HEK293 (cell line): ENCODE results near the gene GPR137C.

Experiments
- CTCF ChIA-PET: fragments of 350-600 bp; formaldehyde crosslinking; extraction: SDS; loops from one replicate; lab custom pipeline; 2021; ENCODE audit warnings: antibody characterized with exemption; lab: Yijun Ruan, JAX
- POLR2A ChIA-PET: fragments of 300-600 bp; formaldehyde crosslinking; extraction: SDS; loops from one replicate; lab custom pipeline; 2020; ENCODE audit warnings: antibody characterized with exemption, inconsistent platforms; lab: Yijun Ruan, JAX
- H3K27ac ChIP-seq: fragments of 200-500 bp; sonication (Bioruptor generic); 2 replicates; pipeline ENCODE4 v1.5.1; 2014; ENCODE audit warnings: low read depth, low read length, control low read depth, inconsistent platforms; ENCODE audit errors: extremely low read depth
- H3K36me3 ChIP-seq, 2 experiments: fragments of 200-500 bp in 1 of 2; sonication (Bioruptor generic) in 1 of 2; 1 replicate in 1 of 2; 2 replicates in 1 of 2; pipeline ENCODE4 v1.5.1; 2014 to 2017; ENCODE audit warnings: inconsistent platforms in 2 of 2, low read length in 2 of 2; ENCODE audit not compliant: control insufficient read depth in 2 of 2, insufficient read depth in 1 of 2
- H3K4me1 ChIP-seq: fragments of 200-500 bp; sonication (Bioruptor generic); 2 replicates; pipeline ENCODE4 v1.5.1; 2014; ENCODE audit warnings: mild to moderate bottlenecking, low read length, inconsistent platforms; ENCODE audit not compliant: control insufficient read depth, insufficient read depth
- H3K4me3 ChIP-seq: 2 replicates; pipeline ENCODE4 v1.5.1; 2011; ENCODE audit warnings: low read depth, mild to moderate bottlenecking, control low read depth, low read length, moderate library complexity
- H3K9me3 ChIP-seq: fragments of 200-500 bp; sonication (Bioruptor generic); 2 replicates; pipeline ENCODE4 v1.5.1; 2014; ENCODE audit warnings: low read depth, low read length, inconsistent platforms; ENCODE audit not compliant: control insufficient read depth, insufficient read depth
- CTCF ChIP-seq: fragments of 450-650 bp; formaldehyde crosslinking; IDR thresholded peaks from 2 replicates; pipeline ENCODE4 v1.5.1; 2016; ENCODE audit warnings: missing biosample characterization, missing genetic modification characterization
- ELK4 ChIP-seq: IDR thresholded peaks from 2 replicates; pipeline ENCODE4 v1.6.1; 2011; ENCODE audit warnings: mild to moderate bottlenecking, low read depth, low read length, borderline replicate concordance
- HIC1 ChIP-seq: fragments of 450-650 bp; formaldehyde crosslinking; IDR thresholded peaks from 2 replicates; pipeline ENCODE4 v1.5.1; 2016; ENCODE audit warnings: missing biosample characterization, missing genetic modification characterization
- KLF7 ChIP-seq: fragments of 450-650 bp; formaldehyde crosslinking; IDR thresholded peaks from 2 replicates; pipeline ENCODE4 v1.5.1; 2016; ENCODE audit warnings: missing biosample characterization, missing genetic modification characterization, borderline replicate concordance
- PRDM4 ChIP-seq: fragments of 450-650 bp; formaldehyde crosslinking; IDR thresholded peaks from 2 replicates; pipeline ENCODE4 v1.5.1; 2017; ENCODE audit warnings: missing biosample characterization, missing genetic modification characterization
- TCF7L2 ChIP-seq: IDR thresholded peaks from 2 replicates; pipeline ENCODE4 v1.6.1; 2011; ENCODE audit warnings: low read depth, mild to moderate bottlenecking, inconsistent platforms, low read length, moderate library complexity, borderline replicate concordance
- TSHZ1 ChIP-seq: fragments of 450-650 bp; formaldehyde crosslinking; IDR thresholded peaks from 2 replicates; pipeline ENCODE4 v1.5.1; 2016; ENCODE audit warnings: missing biosample characterization, missing genetic modification characterization, borderline replicate concordance
- ZBTB8A ChIP-seq: fragments of 450-650 bp; formaldehyde crosslinking; IDR thresholded peaks from 2 replicates; pipeline ENCODE4 v1.5.1; 2016; ENCODE audit warnings: missing biosample characterization, missing genetic modification characterization
- ZIC2 ChIP-seq: fragments of 450-650 bp; formaldehyde crosslinking; IDR thresholded peaks from 2 replicates; pipeline ENCODE4 v1.5.1; 2016; ENCODE audit warnings: missing biosample characterization, missing genetic modification characterization
- ZNF148 ChIP-seq: fragments of 450-650 bp; formaldehyde crosslinking; IDR thresholded peaks from 2 replicates; pipeline ENCODE4 v1.5.0; 2017; ENCODE audit warnings: missing biosample characterization, missing genetic modification characterization, borderline replicate concordance
- ZNF274 ChIP-seq, 2 experiments: fragments of 200-500 bp in 1 of 2; fragments of 450-650 bp in 1 of 2; sonication (Bioruptor generic) in 1 of 2; formaldehyde crosslinking in 1 of 2; IDR thresholded peaks; 2 replicates each; pipeline versions ENCODE4 v1.5.1 to v1.6.1; 2014 to 2016; ENCODE audit warnings: borderline replicate concordance in 1 of 2, inconsistent platforms in 1 of 2, low read length in 1 of 2, missing biosample characterization in 1 of 2, missing genetic modification characterization in 1 of 2
- ZXDB ChIP-seq: fragments of 450-650 bp; formaldehyde crosslinking; IDR thresholded peaks from 2 replicates; pipeline ENCODE4 v1.5.1; 2016; ENCODE audit warnings: missing biosample characterization, missing genetic modification characterization

The GPR137C gene

GRCh38 chr14:52649511-52649910, 96.9 kb downstream of the GPR137C start:
- Histone ChIP-seq H3K9me3 (no peaks in the 10 kb centered on the region), H3K27ac (no peak overlapping the region), H3K4me3 (no peak overlapping the region), H3K4me1 (no peaks in the 10 kb centered on the region), H3K36me3 (peaks cover 40 to 54% of the 10 kb centered on the region in 2 experiments)
- POLR2A ChIA-PET = no interaction called here
- TF ChIP-seq HIC1 (tag by site-specific recombination) (no peak), ZBTB8A (tag by site-specific recombination) (no peak), ZIC2 (tag by site-specific recombination) (no peak), KLF7 (tag by site-specific recombination) (no peak), TSHZ1 (tag by site-specific recombination) (no peak), ZNF148 (tag by site-specific recombination) (no peak), ZXDB (tag by site-specific recombination) (no peak)
- CTCF ChIA-PET = interaction anchor here (0.7 kb wide), 1 partner anchor 72 kb away, joined by 4 read pairs; no protein-coding TSS in a partner anchor

- CTCF ChIA-PET = interaction anchor here (0.6 to 1.0 kb wide), 3 partner anchors 8 to 857 kb away, joined by 3 read pairs; no protein-coding TSS in a partner anchor
Measured at GRCh38 chr14:52650774-52651173, 98.1 kb downstream of the GPR137C start.

GRCh38 chr14:52656905-52657304, 104.3 kb downstream of the GPR137C start:
- no peak overlapping the region for H3K27ac ChIP-seq
- no peak overlapping the region for H3K4me3 ChIP-seq
- H3K4me1 ChIP-seq = no peaks in the 10 kb centered on the region
- H3K9me3 ChIP-seq = no peaks in the 10 kb centered on the region
- ChIA-PET CTCF (interaction anchor here (0.6 kb wide), 1 partner anchor 1986 kb away, joined by 4 read pairs; no protein-coding TSS in a partner anchor), POLR2A (no interaction called here)
- no peak for TF ChIP-seq ELK4
- TF ChIP-seq PRDM4 (tag by site-specific recombination) = no peak
- no peak for TF ChIP-seq CTCF
- TF ChIP-seq ZNF274 (IDR thresholded peaks at IDR 0.05; ENCODE audit: low read length) = no peak
- no peak for TF ChIP-seq ZNF274 (tag by site-specific recombination; IDR thresholded peaks at IDR 0.05; ENCODE audit: borderline replicate concordance)
- peaks cover 21 to 54% of the 10 kb centered on the region in 2 experiments for H3K36me3 ChIP-seq

More at GRCh38 chr14:52650774-52651173, 98.1 kb downstream of the GPR137C start:
- Histone ChIP-seq H3K27ac (no peak overlapping the region), H3K9me3 (no peaks in the 10 kb centered on the region), H3K4me1 (no peaks in the 10 kb centered on the region), H3K4me3 (no peak overlapping the region), H3K36me3 (peaks cover 35 to 51% of the 10 kb centered on the region in 2 experiments)
- TF ChIP-seq TCF7L2 (no peak), ZIC2 (tag by site-specific recombination) (0 out of 2 replicates have a peak, but pooled peaks have one; percentile 9), ZBTB8A (tag by site-specific recombination) (0 out of 2 replicates have a peak, but pooled peaks have one; percentile 22)
- POLR2A ChIA-PET = no interaction called here
